Measurements from ENCODE around the gene GLB1L. TPM values are rescaled to one million over a fixed set of nuclear protein-coding genes. Genes with fewer than 3 reads are reported as not detected.

GLB1L gene
- total and polyA plus RNA-seq, 2 of the 8 experiments (the other 6 are each of a cell fraction or from before 2014, with no cell fraction given) = 3.7 to 4.0 TPM

DNA sequence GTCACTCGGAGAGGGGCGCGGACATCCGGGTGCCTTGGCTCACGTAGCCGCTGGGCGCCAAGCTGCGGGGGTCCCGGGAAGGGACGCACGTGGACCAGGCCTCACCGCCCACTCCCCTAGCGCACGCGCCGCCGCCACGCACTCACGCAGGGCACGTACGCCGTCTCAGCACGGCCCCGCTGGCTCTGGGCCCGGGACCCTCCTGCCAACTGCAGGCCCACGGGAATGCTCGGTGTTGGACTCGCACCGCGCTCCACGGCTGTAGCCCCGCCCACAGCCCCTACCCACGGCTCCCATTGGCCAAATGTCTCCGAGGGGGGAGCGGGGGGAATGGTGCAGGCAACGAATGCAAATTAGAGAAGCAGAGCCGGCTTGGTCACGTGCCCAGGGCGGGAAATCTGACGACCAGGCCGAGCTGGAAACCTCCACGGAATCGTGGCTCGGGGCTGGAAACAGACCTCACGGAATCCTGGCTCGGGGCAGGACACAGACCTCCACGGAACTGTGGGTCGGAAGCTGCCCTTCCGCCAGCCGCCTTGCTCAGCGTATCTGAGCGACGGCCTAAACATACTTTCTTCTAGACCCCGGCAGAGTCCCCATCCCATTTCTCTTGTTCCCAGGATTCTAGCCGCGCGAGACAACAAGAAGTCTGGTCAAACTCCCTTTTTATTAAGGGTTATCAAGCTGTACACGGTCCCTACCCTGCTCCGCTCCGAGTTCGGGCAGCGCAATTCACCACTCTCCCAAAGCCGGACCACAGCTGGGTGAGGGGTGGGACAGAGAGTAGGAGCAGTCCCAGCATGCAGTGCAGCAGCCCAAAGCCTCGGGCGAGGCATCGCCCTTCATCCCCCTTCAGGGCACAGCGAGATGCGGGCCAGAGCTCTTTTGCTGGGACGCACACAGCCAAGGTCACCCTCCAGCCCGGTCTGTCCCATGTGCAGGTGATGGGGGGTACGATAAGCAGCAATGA lies 26.2 kb downstream of the GLB1L start, which contains the start of gene ABCB6:
ABCB6 (minus strand) TSS at position 227 of the 970 bp plus-strand sequence. CDS start 285 bp downstream, outside the sequence.
- Histone ChIP-seq H3K23me2 (ENCODE audit: low read depth, low read length) (peaks cover 14% of the 10 kb centered on the region), H3K9me3 (ENCODE audit: insufficient read depth in 2 of 2, low read depth in 1 of 2, low read length in 1 of 2) (no peaks in the 10 kb centered on the region), H3K4me2 (ENCODE audit: insufficient read depth in 1 of 2, low read depth in 2 of 2, low read length in 2 of 2) (peak within 1 kb of the TSS; percentile 88 to 96), H3K4me3 (ENCODE audit: extremely low read depth in 1 of 4, insufficient read depth in 2 of 4, low read depth in 3 of 4, low read length in 4 of 4) (peak within 1 kb of the TSS; percentile 66 to 80 (median 75)), H3K79me2 (ENCODE audit: control insufficient read depth in 1 of 2, insufficient read depth in 2 of 2, low read length in 2 of 2) (no peaks in the 10 kb centered on the region), H3K18ac (ENCODE audit: extremely low read depth, low read length) (peak within 1 kb of the TSS; percentile 98), H3K56ac (replicated peaks; ENCODE audit: insufficient read length, low read depth, low read length) (peak within 1 kb of the TSS; percentile 93), H4K91ac (replicated peaks; ENCODE audit: insufficient read length, low read length) (peak within 1 kb of the TSS; percentile 100), H3K23ac (ENCODE audit: insufficient read length) (no peak within 1 kb of the TSS), H4K20me1 (replicated peaks in 1 of 2; ENCODE audit: control insufficient read depth in 1 of 2, insufficient read depth in 2 of 2, low read length in 2 of 2) (peaks cover 0 to 7% of the 10 kb centered on the region in 2 experiments), H2BK120ac (replicated peaks; ENCODE audit: low read depth, low read length) (no peak within 1 kb of the TSS), H2BK20ac (ENCODE audit: low read length) (no peak within 1 kb of the TSS), H2BK15ac (ENCODE audit: low read length) (peak within 1 kb of the TSS; percentile 88; the same call in 1 of the 2 replicates), H3K27ac (ENCODE audit: low read depth, low read length) (peak within 1 kb of the TSS; percentile 76; the same call in 1 of the 2 replicates), H3K36me3 (ENCODE audit: control insufficient read depth in 2 of 4, insufficient read depth in 4 of 4, low read length in 3 of 4) (peaks cover 16 to 44% (median 35%) of the 10 kb centered on the region in 4 experiments; a peak in 7 of 8 replicates), H2BK5ac (ENCODE audit: low read depth, low read length) (peak within 1 kb of the TSS; percentile 97), H3K14ac (ENCODE audit: insufficient read length) (peak within 1 kb of the TSS; percentile 83), H3K4me1 (replicated peaks in 1 of 4; ENCODE audit: control insufficient read depth in 3 of 4, insufficient read depth in 4 of 4, low read length in 3 of 4) (peaks cover 0 to 12% (median 6%) of the 10 kb centered on the region in 4 experiments; a peak in 3 of 7 replicates), H3K9ac (replicated peaks in 1 of 4; ENCODE audit: extremely low read depth in 1 of 4, low read depth in 3 of 4, low read length in 3 of 4) (peak within 1 kb of the TSS; percentile 74 to 93 (median 88)), H2AK5ac (ENCODE audit: low read depth, low read length) (peak within 1 kb of the TSS; percentile 76), H3K79me1 (ENCODE audit: low read depth, low read length) (no peaks in the 10 kb centered on the region), H3K4ac (replicated peaks; ENCODE audit: insufficient read length, low read depth, low read length) (peak within 1 kb of the TSS; percentile 99), H4K5ac (ENCODE audit: insufficient read length, low read depth, low read length) (peak within 1 kb of the TSS; percentile 96), H4K8ac (ENCODE audit: extremely low read depth, insufficient read depth, low read length) (peak within 1 kb of the TSS; percentile 95), H3K27me3 (replicated peaks in 1 of 4; ENCODE audit: control insufficient read depth in 3 of 4, extremely low read depth in 1 of 4, insufficient read depth in 3 of 4, low read length in 3 of 4) (no peaks in the 10 kb centered on the region; a peak in 1 of 7 replicates), H2AFZ (ENCODE audit: low read length) (peak within 1 kb of the TSS; percentile 75; the same call in 1 of the 2 replicates), H2BK12ac (ENCODE audit: low read depth, low read length) (peak within 1 kb of the TSS; percentile 90)
- 9% methylated on average over 71 of the region's 71 CpGs; no CpG with 5 or more reads in 1 of the 2 experiments for WGBS, 2 experiments (ENCODE audit: extremely low coverage in 1 of 2, insufficient coverage in 1 of 2, insufficient read length in 1 of 2, insufficient replicate concordance in 2 of 2, low coverage in 1 of 2, low lambda C conversion rate in 2 of 2, missing lambda C conversion rate in 1 of 2)
- FAIRE-seq (peak; percentile 28), DNase-seq (ENCODE audit: low read depth in 1 of 2, low spot score in 2 of 2) (peak in 1 of 2 experiments; percentile 92)
- ChIA-PET POLR2A (ENCODE audit: partially characterized antibody) (interaction anchor here (0.6 to 14.0 kb wide), 30 partner anchors 8 to 195 kb away, joined by 3 to 190 read pairs (median 4); partner anchors contain the start of genes ANKZF1, ATG9A, CNPPD1 and DNAJB2), CTCF (ENCODE audit: partially characterized antibody) (interaction anchor here (0.6 to 1.8 kb wide), 12 partner anchors 9 to 281 kb away, joined by 3 to 6 read pairs (median 3); partner anchors contain the start of gene CNPPD1)
- TF ChIP-seq TAF7 (optimal IDR thresholded peaks at IDR 0.05; ENCODE audit: borderline replicate concordance, low read depth, low read length) (peak; percentile 49), POU5F1 (IDR thresholded peaks at IDR 0.05; ENCODE audit: low read depth, low read length) (no peak), KDM1A (IDR thresholded peaks at IDR 0.05; ENCODE audit: borderline replicate concordance, low read length) (no peak), GTF2F1 (IDR thresholded peaks at IDR 0.05; ENCODE audit: borderline replicate concordance, low read depth, low read length) (0 out of 2 replicates have a peak, but pooled peaks have one; percentile 66), USF2 (IDR thresholded peaks at IDR 0.05; ENCODE audit: low read length) (peak; percentile 95), MAFK (IDR thresholded peaks at IDR 0.05; ENCODE audit: low read depth, low read length) (no peak; the same call in 1 of the 2 replicates), ASH2L (IDR thresholded peaks at IDR 0.05; ENCODE audit: low read length) (peak; percentile 60)
